Neural cell (in vitro differentiated cells): ENCODE data around the gene RGS6. TPM values are rescaled to one million over a fixed set of nuclear protein-coding genes. Genes with fewer than 3 reads are reported as not detected.

Source experiments
- H2AFZ ChIP-seq: fragments of 200-600, 300-800 bp; sonication (generic), shearing (Covaris generic); 2 replicates; pipeline ENCODE4 v1.6.0; 2014; ENCODE audit warnings: low read depth, mild to moderate bottlenecking, antibody characterized with exemption, low read length, moderate library complexity
- H3F3A ChIP-seq: fragments of 200-600 bp; shearing (Covaris generic); 2 replicates; pipeline ENCODE4 v1.6.1; 2016; ENCODE audit warnings: mild to moderate bottlenecking, moderate library complexity, mixed read lengths, antibody characterized with exemption, low read length; ENCODE audit not compliant: insufficient read depth, poor library complexity, severe bottlenecking
- H3K27ac ChIP-seq: fragments of 200-600, 300-800 bp; sonication (generic), shearing (Covaris generic); 2 replicates; pipeline ENCODE4 v1.5.1; 2014; ENCODE audit warnings: mild to moderate bottlenecking, low read length, moderate library complexity
- H3K27me3 ChIP-seq: fragments of 300-800, 200-600 bp; sonication (generic), shearing (Covaris generic); 2 replicates; pipeline ENCODE4 v1.6.0; 2014; ENCODE audit warnings: mild to moderate bottlenecking, low read depth, low read length, moderate library complexity; ENCODE audit not compliant: insufficient read depth
- H3K36me3 ChIP-seq: fragments of 300-800, 200-600 bp; sonication (generic), shearing (Covaris generic); 2 replicates; pipeline ENCODE4 v1.5.1; 2014; ENCODE audit warnings: mild to moderate bottlenecking, antibody characterized with exemption, low read length, moderate library complexity; ENCODE audit not compliant: insufficient read depth
- H3K4me2 ChIP-seq: fragments of 300-800, 200-600 bp; sonication (generic), shearing (Covaris generic); 2 replicates; pipeline ENCODE4 v1.6.0; 2014; ENCODE audit warnings: mild to moderate bottlenecking, low read length
- H3K4me3 ChIP-seq: fragments of 300-800, 200-600 bp; sonication (generic), shearing (Covaris generic); 2 replicates; pipeline ENCODE4 v1.5.1; 2014; ENCODE audit warnings: mild to moderate bottlenecking, low read length, moderate library complexity
- H3K79me2 ChIP-seq: fragments of 200-600 bp; shearing (Covaris generic); replicated peaks from 2 replicates; pipeline ENCODE4 v1.6.0; 2014; ENCODE audit warnings: mild to moderate bottlenecking, low read length, moderate library complexity; ENCODE audit not compliant: insufficient read depth
- H3K9ac ChIP-seq: fragments of 300-800, 200-600 bp; sonication (generic), shearing (Covaris generic); 2 replicates; pipeline ENCODE4 v1.6.1; 2016; ENCODE audit warnings: mild to moderate bottlenecking, low read length, mixed read lengths
- H3K9me2 ChIP-seq: fragments of 200-600 bp; shearing (Covaris generic); 2 replicates; pipeline ENCODE4 v1.6.1; 2016; ENCODE audit warnings: mild to moderate bottlenecking, low read length, mixed read lengths; ENCODE audit not compliant: insufficient read depth
- H3K9me3 ChIP-seq: fragments of 200-600, 300-800 bp; sonication (generic), shearing (Covaris generic); 2 replicates; pipeline ENCODE4 v1.6.1; 2016; ENCODE audit warnings: mild to moderate bottlenecking, mixed run types, low read length, moderate library complexity, mixed read lengths
- H4K20me1 ChIP-seq: fragments of 200-600 bp; shearing (Covaris generic); 2 replicates; pipeline ENCODE4 v1.6.1; 2016; ENCODE audit warnings: mild to moderate bottlenecking, mixed run types; ENCODE audit not compliant: insufficient read depth
- EP300 ChIP-seq: fragments of 450-650 bp; conservative IDR thresholded peaks from 2 replicates; pipeline ENCODE4 v1.6.1; 2014; ENCODE audit warnings: antibody characterized with exemption, mild to moderate bottlenecking, moderate library complexity; ENCODE audit not compliant: poor library complexity, severe bottlenecking
- EZH2 ChIP-seq: fragments of 200-600, 300-800 bp; shearing (Covaris generic), sonication (generic); IDR thresholded peaks from 2 replicates; pipeline ENCODE4 v1.6.1; 2014; ENCODE audit warnings: antibody characterized with exemption, low read length, borderline replicate concordance, mild to moderate bottlenecking; ENCODE audit not compliant: insufficient read depth, poor library complexity, severe bottlenecking
- MXI1 ChIP-seq: fragments of 450-650 bp; conservative IDR thresholded peaks from 2 replicates; pipeline ENCODE4 v1.6.1; 2014; ENCODE audit warnings: antibody characterized with exemption, mild to moderate bottlenecking; ENCODE audit not compliant: poor library complexity, severe bottlenecking
- POLR2AphosphoS5 ChIP-seq: IDR thresholded peaks from 2 replicates; pipeline ENCODE4 v1.6.1; 2012
- RAD21 ChIP-seq: fragments of 450-650 bp; conservative IDR thresholded peaks from 2 replicates; pipeline ENCODE4 v1.6.1; 2014; ENCODE audit warnings: antibody characterized with exemption, mild to moderate bottlenecking, moderate library complexity
- SMC3 ChIP-seq: fragments of 450-650 bp; conservative IDR thresholded peaks from 2 replicates; pipeline ENCODE4 v1.6.1; 2014; ENCODE audit warnings: antibody characterized with exemption, mild to moderate bottlenecking, moderate library complexity; ENCODE audit not compliant: poor library complexity
- TAF1 ChIP-seq: IDR thresholded peaks from 2 replicates; pipeline ENCODE4 v1.6.1; 2012; ENCODE audit warnings: low read depth
- polyA plus RNA-seq: library from polyadenylated mRNA; depleted of rRNA; stranded (reverse); fragments of >200 nt; gene quantifications from 2 replicates; pipeline ENCODE4 v1.2.3, GENCODE V29; 2014
- TF ChIP-seq, protein P1 (sequence below): IDR thresholded peaks from 2 replicates; pipeline ENCODE4 v1.6.1; 2012; ENCODE audit warnings: borderline replicate concordance
- TF ChIP-seq, protein P2 (sequence below): fragments of 450-650 bp; IDR thresholded peaks from 2 replicates; pipeline ENCODE4 v1.5.1; 2014; ENCODE audit warnings: antibody characterized with exemption, mild to moderate bottlenecking, moderate library complexity; ENCODE audit not compliant: poor library complexity, severe bottlenecking

Gene RGS6
- polyA plus RNA-seq, 1 donor from 2014 or later = 7.3 TPM

DNA sequence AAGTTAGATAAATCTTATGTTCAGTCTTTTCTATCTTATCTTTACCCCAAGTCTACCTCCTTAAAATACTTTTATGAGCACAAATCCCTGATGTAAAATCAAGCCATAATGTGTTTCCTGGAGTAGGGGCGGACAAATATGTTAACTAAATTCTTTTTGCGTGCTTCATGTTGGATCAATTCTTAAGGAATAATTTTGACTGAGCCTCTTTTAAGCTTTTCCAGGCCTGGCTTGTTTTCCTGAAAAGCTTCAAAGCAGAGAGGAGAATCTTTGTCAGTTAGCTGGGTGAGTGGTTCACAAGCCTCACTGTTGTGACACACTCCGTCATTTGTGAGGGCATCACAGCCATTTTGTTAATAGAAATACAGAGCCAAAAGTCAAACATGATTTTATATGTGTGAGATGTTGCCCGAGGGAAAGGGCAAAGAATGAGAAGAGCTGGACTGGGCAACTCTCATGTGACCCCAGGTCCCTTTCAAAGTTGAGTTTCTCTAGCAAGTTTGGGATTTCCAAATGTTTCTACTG, 468.9 kb downstream of the RGS6 start:
- H3K9me2 ChIP-seq = no peaks in the 10 kb centered on the region
- H3K36me3 ChIP-seq = no peaks in the 10 kb centered on the region
- H3K27ac ChIP-seq = no peak overlapping the region
- H3K4me3 ChIP-seq = no peak overlapping the region
- no peaks in the 10 kb centered on the region for H3F3A ChIP-seq
- H3K9me3 ChIP-seq = no peaks in the 10 kb centered on the region
- H3K27me3 ChIP-seq = no peaks in the 10 kb centered on the region
- H4K20me1 ChIP-seq = no peaks in the 10 kb centered on the region
- H3K79me2 ChIP-seq = no peaks in the 10 kb centered on the region
- peak; percentile 12 for TF ChIP-seq POLR2AphosphoS5
- TF ChIP-seq EZH2 = no peak
- H2AFZ ChIP-seq = no peak overlapping the region
- no peak overlapping the region for H3K4me2 ChIP-seq
- H3K9ac ChIP-seq = no peak overlapping the region

DNA sequence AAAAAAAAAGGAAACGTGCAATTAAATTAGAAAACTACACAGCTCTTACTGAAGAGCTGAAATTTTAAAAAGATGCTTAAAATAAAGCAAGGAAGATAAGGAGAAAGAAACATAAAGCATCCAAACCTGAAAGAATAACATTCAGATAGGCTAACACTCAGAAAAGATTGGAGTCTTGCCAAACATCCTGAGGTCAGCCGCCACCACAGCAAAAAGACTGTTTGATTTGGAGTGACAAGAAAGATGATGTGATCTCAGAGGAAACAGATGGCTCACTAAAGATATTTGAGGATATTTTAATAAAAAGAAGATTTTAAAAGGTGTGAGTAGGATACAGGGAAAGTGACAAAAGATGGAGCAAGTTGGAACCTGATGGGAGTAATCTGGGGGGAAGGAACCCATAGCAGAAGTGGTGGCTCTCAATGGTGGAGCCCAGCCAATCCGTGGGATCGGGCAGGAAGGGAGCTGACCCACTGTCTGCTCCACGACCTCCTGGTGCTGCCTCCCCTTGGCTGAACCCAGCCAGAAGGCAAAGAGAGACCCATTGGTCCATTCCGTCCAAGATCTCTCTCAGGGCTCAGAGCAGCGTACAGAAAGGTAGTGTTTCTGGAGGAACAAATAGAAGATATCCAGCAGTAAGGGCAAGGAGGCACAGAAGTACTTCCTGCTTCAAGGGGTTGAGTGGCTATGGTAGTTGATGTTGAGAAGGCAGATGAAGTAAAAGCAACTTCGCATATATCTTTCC, 469.6 kb downstream of the RGS6 start:
- TF ChIP-seq POLR2AphosphoS5 = no peak
- TF ChIP-seq, protein P1, sequence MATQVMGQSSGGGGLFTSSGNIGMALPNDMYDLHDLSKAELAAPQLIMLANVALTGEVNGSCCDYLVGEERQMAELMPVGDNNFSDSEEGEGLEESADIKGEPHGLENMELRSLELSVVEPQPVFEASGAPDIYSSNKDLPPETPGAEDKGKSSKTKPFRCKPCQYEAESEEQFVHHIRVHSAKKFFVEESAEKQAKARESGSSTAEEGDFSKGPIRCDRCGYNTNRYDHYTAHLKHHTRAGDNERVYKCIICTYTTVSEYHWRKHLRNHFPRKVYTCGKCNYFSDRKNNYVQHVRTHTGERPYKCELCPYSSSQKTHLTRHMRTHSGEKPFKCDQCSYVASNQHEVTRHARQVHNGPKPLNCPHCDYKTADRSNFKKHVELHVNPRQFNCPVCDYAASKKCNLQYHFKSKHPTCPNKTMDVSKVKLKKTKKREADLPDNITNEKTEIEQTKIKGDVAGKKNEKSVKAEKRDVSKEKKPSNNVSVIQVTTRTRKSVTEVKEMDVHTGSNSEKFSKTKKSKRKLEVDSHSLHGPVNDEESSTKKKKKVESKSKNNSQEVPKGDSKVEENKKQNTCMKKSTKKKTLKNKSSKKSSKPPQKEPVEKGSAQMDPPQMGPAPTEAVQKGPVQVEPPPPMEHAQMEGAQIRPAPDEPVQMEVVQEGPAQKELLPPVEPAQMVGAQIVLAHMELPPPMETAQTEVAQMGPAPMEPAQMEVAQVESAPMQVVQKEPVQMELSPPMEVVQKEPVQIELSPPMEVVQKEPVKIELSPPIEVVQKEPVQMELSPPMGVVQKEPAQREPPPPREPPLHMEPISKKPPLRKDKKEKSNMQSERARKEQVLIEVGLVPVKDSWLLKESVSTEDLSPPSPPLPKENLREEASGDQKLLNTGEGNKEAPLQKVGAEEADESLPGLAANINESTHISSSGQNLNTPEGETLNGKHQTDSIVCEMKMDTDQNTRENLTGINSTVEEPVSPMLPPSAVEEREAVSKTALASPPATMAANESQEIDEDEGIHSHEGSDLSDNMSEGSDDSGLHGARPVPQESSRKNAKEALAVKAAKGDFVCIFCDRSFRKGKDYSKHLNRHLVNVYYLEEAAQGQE = no peak
- TF ChIP-seq, protein P2, sequence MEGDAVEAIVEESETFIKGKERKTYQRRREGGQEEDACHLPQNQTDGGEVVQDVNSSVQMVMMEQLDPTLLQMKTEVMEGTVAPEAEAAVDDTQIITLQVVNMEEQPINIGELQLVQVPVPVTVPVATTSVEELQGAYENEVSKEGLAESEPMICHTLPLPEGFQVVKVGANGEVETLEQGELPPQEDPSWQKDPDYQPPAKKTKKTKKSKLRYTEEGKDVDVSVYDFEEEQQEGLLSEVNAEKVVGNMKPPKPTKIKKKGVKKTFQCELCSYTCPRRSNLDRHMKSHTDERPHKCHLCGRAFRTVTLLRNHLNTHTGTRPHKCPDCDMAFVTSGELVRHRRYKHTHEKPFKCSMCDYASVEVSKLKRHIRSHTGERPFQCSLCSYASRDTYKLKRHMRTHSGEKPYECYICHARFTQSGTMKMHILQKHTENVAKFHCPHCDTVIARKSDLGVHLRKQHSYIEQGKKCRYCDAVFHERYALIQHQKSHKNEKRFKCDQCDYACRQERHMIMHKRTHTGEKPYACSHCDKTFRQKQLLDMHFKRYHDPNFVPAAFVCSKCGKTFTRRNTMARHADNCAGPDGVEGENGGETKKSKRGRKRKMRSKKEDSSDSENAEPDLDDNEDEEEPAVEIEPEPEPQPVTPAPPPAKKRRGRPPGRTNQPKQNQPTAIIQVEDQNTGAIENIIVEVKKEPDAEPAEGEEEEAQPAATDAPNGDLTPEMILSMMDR = no peak
- TF ChIP-seq MXI1 = no peak
- TF ChIP-seq EZH2 = no peak
- TF ChIP-seq TAF1 = no peak
- TF ChIP-seq RAD21 = no peak
- no peak for TF ChIP-seq EP300
- TF ChIP-seq SMC3 = no peak
- Histone ChIP-seq H3K79me2 (no peaks in the 10 kb centered on the region), H3K9me2 (no peaks in the 10 kb centered on the region), H3K4me3 (no peak overlapping the region), H3F3A (no peaks in the 10 kb centered on the region), H3K9ac (no peak overlapping the region), H3K9me3 (no peaks in the 10 kb centered on the region), H2AFZ (no peak overlapping the region), H3K36me3 (no peaks in the 10 kb centered on the region), H3K4me2 (no peak overlapping the region), H3K27ac (no peak overlapping the region), H3K27me3 (no peaks in the 10 kb centered on the region), H4K20me1 (no peaks in the 10 kb centered on the region)
